Heart left ventricle (tissue), 16 donors: ENCODE measurements around the gene COLEC12. TPM values are rescaled to one million over a fixed set of nuclear protein-coding genes. Genes with fewer than 3 reads are reported as not detected.

Experiments
- ATAC-seq, 4 donors: fragments of 200-7000 bp; cut with Tn5 transposase; one replicate each; pipeline ENCODE4 v1.9.1; 2020 to 2022; ENCODE audit warnings: moderate library complexity in 4 of 4, mild to moderate bottlenecking in 3 of 4, moderate number of reproducible peaks in 1 of 4
- DNase-seq, 5 donors: peaks; one replicate each; pipeline ENCODE4 v3.0.0-alpha.2; 2020
- H3K27ac ChIP-seq, 12 donors: fragments of 200-600 bp; sonication (generic) in 4 of 12; one replicate each; pipeline versions ENCODE4 v1.5.0 to v1.8.0; 2016 to 2022; ENCODE audit warnings: mild to moderate bottlenecking in 2 of 12
- H3K27me3 ChIP-seq, 9 donors: fragments of 200-600 bp; sonication (generic) in 2 of 9; one replicate each; pipeline versions ENCODE4 v1.5.1 to v1.8.0; 2016 to 2022; ENCODE audit warnings: mild to moderate bottlenecking in 3 of 9
- H3K36me3 ChIP-seq, 9 donors: fragments of 200-600 bp; sonication (generic) in 2 of 9; one replicate each; pipeline versions ENCODE4 v1.5.0 to v1.8.0; 2018 to 2022; ENCODE audit warnings: mild to moderate bottlenecking in 2 of 9
- H3K4me1 ChIP-seq, 12 donors: fragments of 200-600 bp; sonication (generic) in 4 of 12; one replicate each; pipeline versions ENCODE4 v1.5.0 to v1.8.0; 2016 to 2022; ENCODE audit warnings: mild to moderate bottlenecking in 3 of 12
- H3K4me3 ChIP-seq, 12 donors: fragments of 200-600 bp; sonication (generic) in 4 of 12; one replicate each; pipeline versions ENCODE4 v1.5.0 to v1.8.0; 2017 to 2022; ENCODE audit warnings: mild to moderate bottlenecking in 9 of 12, moderate library complexity in 4 of 12
- H3K9me3 ChIP-seq, 12 donors: fragments of 200-600 bp; sonication (generic) in 4 of 12; one replicate each; pipeline versions ENCODE4 v1.5.0 to v1.8.0; 2016 to 2022; ENCODE audit warnings: mild to moderate bottlenecking in 1 of 12
- CTCF ChIP-seq, 12 donors: fragments of 200-600 bp; sonication (generic) in 4 of 12; IDR thresholded peaks; one replicate each; pipeline versions ENCODE4 v1.5.0 to v1.8.0; 2018 to 2022; ENCODE audit warnings: antibody characterized with exemption in 12 of 12, mild to moderate bottlenecking in 5 of 12
- POLR2A ChIP-seq, 2 donors: fragments of 450-650 bp; IDR thresholded peaks; one replicate each; pipeline ENCODE4 v1.6.1; 2017; ENCODE audit warnings: antibody characterized with exemption in 2 of 2, mild to moderate bottlenecking in 2 of 2, moderate library complexity in 2 of 2
- WGBS, 4 donors: extraction: QIAGEN DNeasy Blood & Tissue Kit in 2 of 4; methylation state at CpG; one replicate each; pipeline versions ENCODE4 v1.1.5 to v1.1.7; 2013 to 2018; 5-methylcytosine and 5-hydroxymethylcytosine counted together
- intact Hi-C, 10 donors: fragments of 100-400 bp; cut with DNase I; formaldehyde crosslinking; loops; one replicate each; pipeline versions ENCODE4 v1.11.1 to v1.14.2; 2022
- polyA plus RNA-seq, 2 donors: library from polyadenylated mRNA; stranded (reverse); fragments of 200-250 nt; gene quantifications; one replicate each; pipeline ENCODE4 v1.2.3, GENCODE V29; 2013
- total RNA-seq, 9 donors: library from RNA; depleted of rRNA in 2 of 9; stranded (reverse); fragments of >200 nt in 2 of 9; fragmentation: NEBNext Ultra II Directional in 3 of 9; extraction: Animal tissue kit (Norgen Biotek cat#: 25700) in 3 of 9; gene quantifications; one replicate each; pipeline versions ENCODE4 v1.1.0 to v1.2.4, GENCODE V29; 2016 to 2023
- donor health status: ischemic (EF 13 %, LVEDD 7.1; RV severe dilation, severe dysfunction).
- donor health status: healthy with polysubstance abuse.
- donor health status: DM: no; HTN: yes; CAD: no.
- donor health status: DM: no; HTN: no; CAD: no.
- donor health status: ischemic (EF 25% LVEDD 6.9; RV normal size, moderate dysfunction).
- donor health status: ischemic (EF 25% LVEDD 5.7; RV mildly dilated, moderate dysfunction).
- donor health status: healthy.
- donor health status: DM: yes; HTN: yes; CAD: no.
- donor health status: ischemic (EF 35%, LVEDD 5.7; RV mildly dilated, moderate dysfunction).
- donor health status: nonischemic (EF 11% LVEDD 7.7; RV severe dilation, severe dysfunction).
- donor health status: DM: yes; HTN: yes; CAD: no.
- donor health status: PGD.
- donor health status: ischemic (EF 29% LVEDD 5.4; RV normal size, mild dysfunction).
- donor health status: nonischemic (EF 23%, LVEDD 6.1; RV moderate dilation, normal function).

Gene COLEC12
- total and polyA plus RNA-seq, 11 donors = 2.2 to 35.9 (median 7.9) TPM

GRCh38 chr18:434410-434809 lies 66.1 kb downstream of the COLEC12 start:
- no peak overlapping the region for H3K4me3 ChIP-seq
- H3K4me1 ChIP-seq = peaks cover 0 to 17% (median 0%) of the 10 kb centered on the region in 12 donors
- H3K36me3 ChIP-seq = no peaks in the 10 kb centered on the region
- TF ChIP-seq POLR2A (IDR thresholded peaks at IDR 0.05) = no peak
- no peak for TF ChIP-seq CTCF (IDR thresholded peaks at IDR 0.05)
- 0 to 37% (median 1%) methylated on average over 1 of the region's 1 CpG for WGBS, 4 donors
- no peak for ATAC-seq
- no peaks in the 10 kb centered on the region for H3K9me3 ChIP-seq
- H3K27ac ChIP-seq = no peak overlapping the region
- DNase-seq = no peak
- intact Hi-C loops = no loop called here
- H3K27me3 ChIP-seq = no peaks in the 10 kb centered on the region

- H3K9me3 ChIP-seq = no peaks in the 10 kb centered on the region
- intact Hi-C loops = no loop called here
- H3K27ac ChIP-seq = no peak overlapping the region
- H3K4me3 ChIP-seq = no peak overlapping the region
- H3K36me3 ChIP-seq = no peaks in the 10 kb centered on the region
- no peak for DNase-seq
- no peak for ATAC-seq
- H3K4me1 ChIP-seq = peaks cover 0 to 17% (median 0%) of the 10 kb centered on the region in 12 donors
- H3K27me3 ChIP-seq = no peaks in the 10 kb centered on the region
- WGBS, 4 donors = 77 to 86% (median 81%) methylated on average over 2 of the region's 2 CpGs
- TF ChIP-seq CTCF (IDR thresholded peaks at IDR 0.05) = no peak
- no peak for TF ChIP-seq POLR2A (IDR thresholded peaks at IDR 0.05)
Observed at GRCh38 chr18:433960-434359, 66.5 kb downstream of the COLEC12 start.

- Histone ChIP-seq H3K4me3 (no peak overlapping the region), H3K27ac (peak overlapping the region in 2 of 12 donors; percentile 13 to 30), H3K9me3 (no peaks in the 10 kb centered on the region), H3K36me3 (no peaks in the 10 kb centered on the region), H3K4me1 (peaks cover 0 to 17% (median 0%) of the 10 kb centered on the region in 12 donors), H3K27me3 (no peaks in the 10 kb centered on the region)
- peak in 2 of 4 donors; percentile 18 to 34 for ATAC-seq
- intact Hi-C loops = no loop called here
- WGBS, 4 donors = 61 to 70% (median 68%) methylated on average over 3 of the region's 3 CpGs
- DNase-seq = no peak
- TF ChIP-seq POLR2A (IDR thresholded peaks at IDR 0.05) = no peak
- TF ChIP-seq CTCF (IDR thresholded peaks at IDR 0.05) = no peak
Observed at GRCh38 chr18:433298-433697, 67.2 kb downstream of the COLEC12 start.

GRCh38 chr18:432791-433190 lies 67.7 kb downstream of the COLEC12 start:
- WGBS, 4 donors = 67 to 77% (median 75%) methylated on average over 4 of the region's 4 CpGs
- Histone ChIP-seq H3K4me3 (no peak overlapping the region), H3K9me3 (no peaks in the 10 kb centered on the region), H3K27me3 (no peaks in the 10 kb centered on the region), H3K27ac (peak overlapping the region in 1 of 12 donors; percentile 30), H3K4me1 (peaks cover 0 to 17% (median 0%) of the 10 kb centered on the region in 12 donors), H3K36me3 (no peaks in the 10 kb centered on the region)
- intact Hi-C loops = no loop called here
- TF ChIP-seq CTCF (IDR thresholded peaks at IDR 0.05) (no peak), POLR2A (IDR thresholded peaks at IDR 0.05) (no peak)
- ATAC-seq (peak in 2 of 4 donors; percentile 26 to 33), DNase-seq (no peak)
